SU-DHL-6 (cell line): ENCODE results near the gene CCDC93.

Experiments used
- EZH2phosphoT487 ChIP-seq: fragments of 200-600 bp; sonication (generic), shearing (Covaris generic); conservative IDR thresholded peaks from 2 replicates; pipeline ENCODE4 v1.6.1; 2018; ENCODE audit warnings: mild to moderate bottlenecking, antibody characterized with exemption, low read length, moderate library complexity, mixed read lengths
- TF ChIP-seq, protein P1 (sequence below): fragments of 200-600 bp; sonication (generic); IDR thresholded peaks from one replicate; pipeline ENCODE4 v1.5.1; 2017; ENCODE audit warnings: antibody characterized with exemption, mild to moderate bottlenecking, low read length, moderate library complexity; ENCODE audit not compliant: insufficient read depth, poor library complexity, severe bottlenecking

DNA sequence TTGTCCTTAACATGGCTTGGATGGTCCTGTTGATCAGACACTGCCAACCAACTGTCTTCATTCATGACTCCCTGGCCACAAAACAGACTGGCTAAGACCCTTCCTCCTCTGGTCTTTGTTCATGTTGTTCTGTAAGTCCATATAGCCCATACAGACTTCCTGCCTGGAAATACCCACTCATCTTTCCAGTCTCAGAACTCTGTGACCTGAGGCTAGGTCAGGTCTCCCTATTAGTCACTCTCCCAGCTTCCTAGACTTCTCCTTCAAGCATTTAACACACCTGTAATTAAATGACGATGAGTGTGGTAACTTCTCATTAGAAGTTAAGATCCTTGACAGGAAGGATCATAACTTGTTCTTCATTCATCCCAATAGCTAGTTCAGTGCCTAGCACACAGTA lies 56.3 kb downstream of the CCDC93 start:
- TF ChIP-seq, protein P1, sequence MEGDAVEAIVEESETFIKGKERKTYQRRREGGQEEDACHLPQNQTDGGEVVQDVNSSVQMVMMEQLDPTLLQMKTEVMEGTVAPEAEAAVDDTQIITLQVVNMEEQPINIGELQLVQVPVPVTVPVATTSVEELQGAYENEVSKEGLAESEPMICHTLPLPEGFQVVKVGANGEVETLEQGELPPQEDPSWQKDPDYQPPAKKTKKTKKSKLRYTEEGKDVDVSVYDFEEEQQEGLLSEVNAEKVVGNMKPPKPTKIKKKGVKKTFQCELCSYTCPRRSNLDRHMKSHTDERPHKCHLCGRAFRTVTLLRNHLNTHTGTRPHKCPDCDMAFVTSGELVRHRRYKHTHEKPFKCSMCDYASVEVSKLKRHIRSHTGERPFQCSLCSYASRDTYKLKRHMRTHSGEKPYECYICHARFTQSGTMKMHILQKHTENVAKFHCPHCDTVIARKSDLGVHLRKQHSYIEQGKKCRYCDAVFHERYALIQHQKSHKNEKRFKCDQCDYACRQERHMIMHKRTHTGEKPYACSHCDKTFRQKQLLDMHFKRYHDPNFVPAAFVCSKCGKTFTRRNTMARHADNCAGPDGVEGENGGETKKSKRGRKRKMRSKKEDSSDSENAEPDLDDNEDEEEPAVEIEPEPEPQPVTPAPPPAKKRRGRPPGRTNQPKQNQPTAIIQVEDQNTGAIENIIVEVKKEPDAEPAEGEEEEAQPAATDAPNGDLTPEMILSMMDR, result no peak
- TF ChIP-seq EZH2phosphoT487, result no peak
